GM12801 (cell line): ENCODE measurements around the gene DMGDH.

Source experiments
- CTCF ChIP-seq: IDR thresholded peaks from one replicate; pipeline ENCODE4 v1.5.1; 2011; ENCODE audit warnings: control low read depth; ENCODE audit not compliant: insufficient read length; ENCODE audit errors: extremely low read depth

DMGDH gene

GRCh38 chr5:78974011-78974410, 95.5 kb downstream of the DMGDH start:
- TF ChIP-seq CTCF = no peak

GRCh38 chr5:78972654-78973428, 96.6 kb downstream of the DMGDH start:
- no peak for TF ChIP-seq CTCF

GRCh38 chr5:78971998-78972397, 97.5 kb downstream of the DMGDH start:
- TF ChIP-seq CTCF = no peak

- TF ChIP-seq CTCF = no peak
These were observed 100.7 kb downstream of the DMGDH start for GRCh38 chr5:78968781-78969180.

- no peak for TF ChIP-seq CTCF
These were observed 104.6 kb downstream of the DMGDH start for GRCh38 chr5:78964889-78965288.

- no peak for TF ChIP-seq CTCF
These were observed 107.7 kb downstream of the DMGDH start for GRCh38 chr5:78961743-78962142.

- no peak for TF ChIP-seq CTCF
These were observed 109.7 kb downstream of the DMGDH start for GRCh38 chr5:78959767-78960166.
